A549 (cell line): Measurements from ENCODE around the gene OR4K15.

Source experiments
- EP300 ChIP-seq, 2 experiments: fragments of >200 bp; sonication (Bioruptor Twin); formaldehyde crosslinking; IDR thresholded peaks; 2 replicates in 1 of 2; 3 replicates in 1 of 2; pipeline ENCODE4 v1.6.1; 2016 to 2017
- RCOR1 ChIP-seq: fragments of 150-350 bp; IDR thresholded peaks from 2 replicates; pipeline ENCODE4 v1.6.1; 2014; ENCODE audit warnings: antibody characterized with exemption, low read length, low read depth
- ZNF302 ChIP-seq: fragments of 250-450 bp; sonication (Bioruptor Pico); IDR thresholded peaks from 2 replicates; pipeline ENCODE4 v1.9.0; 2021; ENCODE audit warnings: inconsistent platforms, mild to moderate bottlenecking, moderate library complexity

GRCh38 chr14:19930617-19931016, 44.8 kb upstream of the OR4K15 start, which contains the start of gene OR4K1:
- TF ChIP-seq ZNF302 (no peak), RCOR1 (no peak), EP300 (IDR thresholded peaks at IDR 0.05) (no peak)
